HepG2 (cell line): ENCODE results near the gene SF3A2. TPM values are rescaled to one million over a fixed set of nuclear protein-coding genes. Genes with fewer than 3 reads are reported as not detected.

ENCODE experiments used
- CBFB ChIP-seq: sonication (generic); formaldehyde crosslinking; IDR thresholded peaks from 2 replicates; pipeline ENCODE4 v1.4.0; 2020; ENCODE audit warnings: missing genetic modification reagents
- KLF13 ChIP-seq: sonication (generic); formaldehyde crosslinking; IDR thresholded peaks from 2 replicates; pipeline ENCODE4 v1.4.0; 2020; ENCODE audit warnings: mild to moderate bottlenecking, missing genetic modification reagents
- KLF9 ChIP-seq: IDR thresholded peaks from 2 replicates; pipeline ENCODE4 v1.6.1; 2016; ENCODE audit warnings: low read depth
- SKI ChIP-seq: fragments of 450-650 bp; IDR thresholded peaks from one replicate; pipeline ENCODE4 v1.6.1; 2018; ENCODE audit warnings: mild to moderate bottlenecking; ENCODE audit not compliant: partially characterized antibody
- SMAD3 ChIP-seq: sonication (generic); formaldehyde crosslinking; IDR thresholded peaks from 2 replicates; pipeline ENCODE4 v1.4.0; 2020; ENCODE audit warnings: missing genetic modification reagents
- SMAD9 ChIP-seq: sonication (generic); formaldehyde crosslinking; IDR thresholded peaks from 2 replicates; pipeline ENCODE4 v1.5.1; 2020; ENCODE audit warnings: mild to moderate bottlenecking, missing genetic modification reagents
- ZBTB3 ChIP-seq: sonication (generic); formaldehyde crosslinking; IDR thresholded peaks from 2 replicates; pipeline ENCODE4 v1.4.0; 2020; ENCODE audit warnings: low read depth, mild to moderate bottlenecking, moderate library complexity, missing genetic modification reagents, borderline replicate concordance
- ZNF121 ChIP-seq: sonication (generic); formaldehyde crosslinking; IDR thresholded peaks from 2 replicates; pipeline ENCODE4 v1.5.0; 2020; ENCODE audit warnings: mild to moderate bottlenecking, missing genetic modification reagents
- ZNF367 ChIP-seq: sonication (generic); formaldehyde crosslinking; IDR thresholded peaks from 2 replicates; pipeline ENCODE4 v1.4.0; 2020; ENCODE audit warnings: missing genetic modification reagents, borderline replicate concordance
- ZNF615 ChIP-seq: sonication (generic); formaldehyde crosslinking; IDR thresholded peaks from 2 replicates; pipeline ENCODE4 v1.5.0; 2020; ENCODE audit warnings: mild to moderate bottlenecking, missing genetic modification reagents, borderline replicate concordance
- ZNF747 ChIP-seq: sonication (generic); formaldehyde crosslinking; IDR thresholded peaks from 2 replicates; pipeline ENCODE4 v1.8.1; 2023; ENCODE audit warnings: missing genetic modification reagents, mild to moderate bottlenecking, borderline replicate concordance
- ZNF841 ChIP-seq: sonication (generic); formaldehyde crosslinking; IDR thresholded peaks from 2 replicates; pipeline ENCODE4 v1.8.1; 2023; ENCODE audit warnings: missing genetic modification reagents, borderline replicate concordance
- ZNF879 ChIP-seq: sonication (generic); formaldehyde crosslinking; IDR thresholded peaks from 2 replicates; pipeline ENCODE4 v1.8.1; 2023; ENCODE audit warnings: missing genetic modification reagents
- ZZZ3 ChIP-seq: sonication (generic); formaldehyde crosslinking; IDR thresholded peaks from 2 replicates; pipeline ENCODE4 v1.4.0; 2020; ENCODE audit warnings: missing genetic modification reagents, mild to moderate bottlenecking, borderline replicate concordance
- polyA plus RNA-seq, 8 experiments: library from polyadenylated mRNA; depleted of rRNA in 3 of 8; stranded (reverse) in 7 of 8; unstranded in 1 of 8; fragments of >200 nt; fragmentation: Illumina TruSeq in 4 of 8; extraction: Trizol in 4 of 8; gene quantifications; 2 replicates each; pipeline versions ENCODE4 v1.2.1 to v1.2.3, GENCODE V29; 2011 to 2016; ENCODE audit warnings: low read depth in 4 of 8, missing spikeins in 1 of 8, mixed read lengths in 1 of 8; ENCODE audit not compliant: insufficient read depth in 1 of 8
- total RNA-seq, 5 experiments: library from RNA; depleted of rRNA; stranded (reverse); fragments of >200 nt; fragmentation: Illumina TruSeq; extraction: Trizol; gene quantifications; 2 replicates each; pipeline ENCODE4 v1.2.3, GENCODE V29; 2016; ENCODE audit warnings: low read depth in 1 of 5
- TF ChIP-seq, protein P1 (sequence below): sonication (generic); formaldehyde crosslinking; IDR thresholded peaks from one replicate; pipeline ENCODE4 v1.5.1; 2020; ENCODE audit warnings: mild to moderate bottlenecking, missing genetic modification reagents; ENCODE audit errors: not compliant biosample characterization
- TF ChIP-seq, protein P2 (sequence below): sonication (generic); formaldehyde crosslinking; conservative IDR thresholded peaks from 2 replicates; pipeline ENCODE4 v1.4.0; 2020; ENCODE audit warnings: missing genetic modification reagents
- TF ChIP-seq, protein P3 (sequence below): sonication (generic); formaldehyde crosslinking; IDR thresholded peaks from 2 replicates; pipeline ENCODE4 v1.8.0; 2022; ENCODE audit warnings: missing genetic modification reagents, mild to moderate bottlenecking, moderate library complexity, borderline replicate concordance

Gene SF3A2
- total and polyA plus RNA-seq, 2 of the 13 experiments (the other 11 are each of a cell fraction or from before 2014, with no cell fraction given): 8.6 to 8.8 TPM

DNA sequence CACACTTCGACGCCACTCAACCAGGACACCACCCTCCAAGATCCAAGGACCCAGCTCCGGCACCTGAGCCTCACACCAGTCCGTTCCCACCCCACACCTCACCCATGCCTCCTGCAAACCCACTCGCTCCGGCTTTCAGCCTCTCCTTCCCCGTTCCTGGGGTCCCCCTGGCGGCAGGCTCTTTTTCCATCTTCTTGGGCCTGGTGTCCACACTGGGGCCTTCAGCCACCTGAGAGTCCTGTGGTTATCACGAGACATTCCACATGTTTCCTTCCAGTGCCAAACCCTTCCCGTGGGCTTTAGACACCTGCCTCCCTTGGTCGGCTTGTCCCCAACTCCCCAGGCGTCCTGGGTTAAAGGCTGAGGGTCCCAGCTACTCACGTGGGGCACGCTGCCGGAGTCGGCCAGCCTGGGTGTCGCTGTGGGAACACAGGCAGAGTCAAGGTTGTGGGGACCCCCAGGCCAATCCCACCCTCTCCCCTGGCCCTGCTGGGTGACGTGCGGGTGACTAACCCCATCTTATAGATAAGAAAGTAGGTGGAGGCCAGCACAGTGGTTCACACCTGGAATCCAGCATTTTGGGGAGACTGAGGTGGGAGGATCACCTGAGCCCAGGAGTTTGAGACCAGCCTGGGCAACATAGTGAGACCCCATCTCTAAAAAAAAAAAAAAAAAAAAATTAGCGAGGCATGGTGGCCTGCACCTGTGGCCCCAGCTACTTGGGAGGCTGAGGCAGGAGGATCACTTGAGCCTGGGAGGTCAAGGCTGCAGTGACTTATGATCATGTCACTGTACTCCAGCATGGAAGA is 17.6 kb downstream of the SF3A2 start (continued):
- TF ChIP-seq, protein P1, sequence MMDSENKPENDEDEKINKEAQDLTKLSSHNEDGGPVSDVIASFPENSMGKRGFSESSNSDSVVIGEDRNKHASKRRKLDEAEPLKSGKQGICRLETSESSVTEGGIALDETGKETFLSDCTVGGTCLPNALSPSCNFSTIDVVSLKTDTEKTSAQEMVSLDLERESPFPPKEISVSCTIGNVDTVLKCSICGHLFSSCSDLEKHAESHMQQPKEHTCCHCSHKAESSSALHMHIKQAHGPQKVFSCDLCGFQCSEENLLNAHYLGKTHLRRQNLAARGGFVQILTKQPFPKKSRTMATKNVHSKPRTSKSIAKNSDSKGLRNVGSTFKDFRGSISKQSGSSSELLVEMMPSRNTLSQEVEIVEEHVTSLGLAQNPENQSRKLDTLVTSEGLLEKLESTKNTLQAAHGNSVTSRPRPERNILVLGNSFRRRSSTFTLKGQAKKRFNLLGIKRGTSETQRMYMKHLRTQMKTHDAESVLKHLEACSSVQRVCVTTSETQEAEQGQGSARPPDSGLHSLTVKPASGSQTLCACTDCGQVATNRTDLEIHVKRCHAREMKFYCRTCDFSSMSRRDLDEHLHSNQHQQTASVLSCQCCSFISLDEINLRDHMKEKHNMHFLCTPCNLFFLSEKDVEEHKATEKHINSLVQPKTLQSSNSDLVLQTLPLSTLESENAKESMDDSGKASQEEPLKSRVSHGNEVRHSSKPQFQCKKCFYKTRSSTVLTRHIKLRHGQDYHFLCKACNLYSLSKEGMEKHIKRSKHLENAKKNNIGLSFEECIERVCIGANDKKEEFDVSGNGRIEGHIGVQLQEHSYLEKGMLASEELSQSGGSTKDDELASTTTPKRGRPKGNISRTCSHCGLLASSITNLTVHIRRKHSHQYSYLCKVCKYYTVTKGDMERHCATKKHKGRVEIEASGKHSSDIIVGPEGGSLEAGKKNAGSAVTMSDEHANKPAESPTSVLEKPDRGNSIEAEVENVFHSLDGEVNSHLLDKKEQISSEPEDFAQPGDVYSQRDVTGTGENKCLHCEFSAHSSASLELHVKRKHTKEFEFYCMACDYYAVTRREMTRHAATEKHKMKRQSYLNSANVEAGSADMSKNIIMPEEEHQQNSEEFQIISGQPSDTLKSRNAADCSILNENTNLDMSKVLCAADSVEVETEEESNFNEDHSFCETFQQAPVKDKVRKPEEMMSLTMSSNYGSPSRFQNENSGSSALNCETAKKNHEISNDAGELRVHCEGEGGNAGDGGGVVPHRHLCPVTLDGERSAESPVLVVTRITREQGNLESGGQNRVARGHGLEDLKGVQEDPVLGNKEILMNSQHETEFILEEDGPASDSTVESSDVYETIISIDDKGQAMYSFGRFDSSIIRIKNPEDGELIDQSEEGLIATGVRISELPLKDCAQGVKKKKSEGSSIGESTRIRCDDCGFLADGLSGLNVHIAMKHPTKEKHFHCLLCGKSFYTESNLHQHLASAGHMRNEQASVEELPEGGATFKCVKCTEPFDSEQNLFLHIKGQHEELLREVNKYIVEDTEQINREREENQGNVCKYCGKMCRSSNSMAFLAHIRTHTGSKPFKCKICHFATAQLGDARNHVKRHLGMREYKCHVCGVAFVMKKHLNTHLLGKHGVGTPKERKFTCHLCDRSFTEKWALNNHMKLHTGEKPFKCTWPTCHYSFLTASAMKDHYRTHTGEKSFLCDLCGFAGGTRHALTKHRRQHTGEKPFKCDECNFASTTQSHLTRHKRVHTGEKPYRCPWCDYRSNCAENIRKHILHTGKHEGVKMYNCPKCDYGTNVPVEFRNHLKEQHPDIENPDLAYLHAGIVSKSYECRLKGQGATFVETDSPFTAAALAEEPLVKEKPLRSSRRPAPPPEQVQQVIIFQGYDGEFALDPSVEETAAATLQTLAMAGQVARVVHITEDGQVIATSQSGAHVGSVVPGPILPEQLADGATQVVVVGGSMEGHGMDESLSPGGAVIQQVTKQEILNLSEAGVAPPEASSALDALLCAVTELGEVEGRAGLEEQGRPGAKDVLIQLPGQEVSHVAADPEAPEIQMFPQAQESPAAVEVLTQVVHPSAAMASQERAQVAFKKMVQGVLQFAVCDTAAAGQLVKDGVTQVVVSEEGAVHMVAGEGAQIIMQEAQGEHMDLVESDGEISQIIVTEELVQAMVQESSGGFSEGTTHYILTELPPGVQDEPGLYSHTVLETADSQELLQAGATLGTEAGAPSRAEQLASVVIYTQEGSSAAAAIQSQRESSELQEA (CRISPR knock-in tag): no peak
- TF ChIP-seq, protein P2, sequence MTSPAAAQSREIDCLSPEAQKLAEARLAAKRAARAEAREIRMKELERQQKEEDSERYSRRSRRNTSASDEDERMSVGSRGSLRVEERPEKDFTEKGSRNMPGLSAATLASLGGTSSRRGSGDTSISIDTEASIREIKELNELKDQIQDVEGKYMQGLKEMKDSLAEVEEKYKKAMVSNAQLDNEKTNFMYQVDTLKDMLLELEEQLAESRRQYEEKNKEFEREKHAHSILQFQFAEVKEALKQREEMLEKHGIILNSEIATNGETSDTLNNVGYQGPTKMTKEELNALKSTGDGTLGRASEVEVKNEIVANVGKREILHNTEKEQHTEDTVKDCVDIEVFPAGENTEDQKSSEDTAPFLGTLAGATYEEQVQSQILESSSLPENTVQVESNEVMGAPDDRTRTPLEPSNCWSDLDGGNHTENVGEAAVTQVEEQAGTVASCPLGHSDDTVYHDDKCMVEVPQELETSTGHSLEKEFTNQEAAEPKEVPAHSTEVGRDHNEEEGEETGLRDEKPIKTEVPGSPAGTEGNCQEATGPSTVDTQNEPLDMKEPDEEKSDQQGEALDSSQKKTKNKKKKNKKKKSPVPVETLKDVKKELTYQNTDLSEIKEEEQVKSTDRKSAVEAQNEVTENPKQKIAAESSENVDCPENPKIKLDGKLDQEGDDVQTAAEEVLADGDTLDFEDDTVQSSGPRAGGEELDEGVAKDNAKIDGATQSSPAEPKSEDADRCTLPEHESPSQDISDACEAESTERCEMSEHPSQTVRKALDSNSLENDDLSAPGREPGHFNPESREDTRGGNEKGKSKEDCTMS (CRISPR knock-in tag): no peak
- TF ChIP-seq KLF13 (no peak), CBFB (no peak), ZNF367 (CRISPR knock-in tag) (no peak), ZNF841 (CRISPR knock-in tag) (no peak), ZZZ3 (CRISPR knock-in tag) (no peak), ZNF747 (no peak), ZBTB3 (no peak), ZNF879 (CRISPR knock-in tag) (no peak), ZNF615 (CRISPR knock-in tag) (no peak), KLF9 (CRISPR knock-in tag) (no peak), SMAD3 (no peak), SKI (no peak), ZNF121 (CRISPR knock-in tag) (no peak), SMAD9 (CRISPR knock-in tag) (no peak)
- TF ChIP-seq, protein P3, sequence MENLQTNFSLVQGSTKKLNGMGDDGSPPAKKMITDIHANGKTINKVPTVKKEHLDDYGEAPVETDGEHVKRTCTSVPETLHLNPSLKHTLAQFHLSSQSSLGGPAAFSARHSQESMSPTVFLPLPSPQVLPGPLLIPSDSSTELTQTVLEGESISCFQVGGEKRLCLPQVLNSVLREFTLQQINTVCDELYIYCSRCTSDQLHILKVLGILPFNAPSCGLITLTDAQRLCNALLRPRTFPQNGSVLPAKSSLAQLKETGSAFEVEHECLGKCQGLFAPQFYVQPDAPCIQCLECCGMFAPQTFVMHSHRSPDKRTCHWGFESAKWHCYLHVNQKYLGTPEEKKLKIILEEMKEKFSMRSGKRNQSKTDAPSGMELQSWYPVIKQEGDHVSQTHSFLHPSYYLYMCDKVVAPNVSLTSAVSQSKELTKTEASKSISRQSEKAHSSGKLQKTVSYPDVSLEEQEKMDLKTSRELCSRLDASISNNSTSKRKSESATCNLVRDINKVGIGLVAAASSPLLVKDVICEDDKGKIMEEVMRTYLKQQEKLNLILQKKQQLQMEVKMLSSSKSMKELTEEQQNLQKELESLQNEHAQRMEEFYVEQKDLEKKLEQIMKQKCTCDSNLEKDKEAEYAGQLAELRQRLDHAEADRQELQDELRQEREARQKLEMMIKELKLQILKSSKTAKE: no peak
